GM18498 (cell line): ENCODE data around the gene OR52A5.
"Not testable (repeated sequence)": the region's sequence is repeated elsewhere in the genome, so short reads cannot be mapped to it uniquely, and the experiment has no call there.

Source experiments
- ATAC-seq: cut with Tn5 transposase; IDR thresholded peaks from one replicate; pipeline ENCODE4 v1.9.1; 2021; ENCODE audit warnings: mild to moderate bottlenecking, moderate library complexity; ENCODE audit not compliant: unreplicated experiment

The OR52A5 gene

DNA sequence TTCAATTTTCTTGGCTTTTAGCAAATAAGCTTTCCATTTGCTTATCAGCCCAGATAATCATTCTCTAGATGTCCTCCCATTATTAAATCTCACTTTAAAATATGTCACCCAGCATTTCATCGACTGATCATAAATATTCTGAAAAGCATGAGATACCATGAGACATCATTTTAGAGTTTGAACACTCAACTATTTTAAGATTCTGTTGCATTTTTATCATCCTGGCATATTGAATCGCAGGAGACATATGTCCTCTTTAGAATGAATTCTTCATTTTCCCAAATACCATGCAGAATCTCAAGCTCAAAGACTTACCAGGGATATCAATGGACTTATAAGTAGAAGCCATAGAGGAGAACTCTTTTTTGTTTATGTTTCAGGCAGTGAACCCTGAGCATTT, at the start of gene OR52A5:
Gene OR52A5 (minus strand): TSS at position 361 of the 400 bp plus-strand sequence. CDS start 5,714 bp downstream, outside the sequence.
- ATAC-seq: no peak

DNA sequence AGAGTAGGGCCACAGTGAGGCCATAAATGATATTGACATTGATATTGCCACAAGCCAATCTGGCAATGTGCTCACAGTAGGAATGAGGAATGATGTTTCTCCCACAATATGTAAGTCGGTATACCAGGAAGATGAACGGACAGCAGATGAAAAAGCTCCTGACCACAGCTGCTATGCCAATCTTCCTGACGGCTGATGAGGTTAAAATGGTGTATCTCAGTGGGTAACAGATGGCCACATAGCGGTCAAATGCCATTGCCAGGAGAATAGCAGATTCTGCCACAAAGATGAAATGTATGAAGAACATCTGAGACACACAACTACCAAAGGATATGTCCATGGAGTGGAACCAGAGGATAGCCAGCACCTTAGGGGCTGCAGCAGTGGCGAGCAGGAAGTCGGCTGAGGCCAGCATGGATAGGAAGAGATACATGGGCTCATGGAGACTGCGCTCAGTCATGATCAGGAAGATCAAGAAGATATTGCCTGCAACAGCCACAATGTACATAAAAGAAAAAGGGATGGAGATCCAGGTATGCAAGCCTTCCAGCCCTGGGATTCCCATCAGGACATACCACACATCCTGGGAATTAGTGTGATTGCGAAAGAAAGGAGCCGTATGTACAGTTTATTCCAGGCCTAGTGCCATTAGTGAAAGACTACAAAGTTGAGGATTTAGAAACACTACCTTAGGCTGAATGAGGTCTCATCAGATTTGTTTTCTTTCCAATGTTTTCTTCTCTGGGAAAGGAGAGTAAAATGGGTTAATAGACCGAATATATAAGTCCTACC, 40.1 kb upstream of the OR52A5 start:
- no peak for ATAC-seq

DNA sequence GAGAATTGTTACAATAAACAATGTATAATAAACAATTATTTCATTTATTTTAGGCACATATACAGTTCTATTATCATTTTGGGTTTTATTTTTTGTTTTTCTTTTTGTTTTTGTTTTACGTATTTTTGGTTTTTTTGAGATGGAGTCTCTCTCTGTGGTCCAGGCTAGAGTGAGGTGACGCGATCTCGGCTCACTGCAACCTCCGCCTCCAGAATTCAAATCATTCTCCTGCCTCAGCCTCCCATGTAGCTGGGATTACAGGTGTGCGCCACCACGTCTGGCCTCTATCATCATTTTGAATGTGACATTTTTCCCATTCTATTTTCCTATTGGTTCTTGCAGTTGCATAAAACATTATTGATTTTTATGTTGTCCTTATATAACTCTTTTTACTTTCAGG, 36.8 kb upstream of the OR52A5 start:
- no peak for ATAC-seq

- ATAC-seq: no peak
Measured at GRCh38 chr11:5171856-5172255, 33.7 kb upstream of the OR52A5 start.

DNA sequence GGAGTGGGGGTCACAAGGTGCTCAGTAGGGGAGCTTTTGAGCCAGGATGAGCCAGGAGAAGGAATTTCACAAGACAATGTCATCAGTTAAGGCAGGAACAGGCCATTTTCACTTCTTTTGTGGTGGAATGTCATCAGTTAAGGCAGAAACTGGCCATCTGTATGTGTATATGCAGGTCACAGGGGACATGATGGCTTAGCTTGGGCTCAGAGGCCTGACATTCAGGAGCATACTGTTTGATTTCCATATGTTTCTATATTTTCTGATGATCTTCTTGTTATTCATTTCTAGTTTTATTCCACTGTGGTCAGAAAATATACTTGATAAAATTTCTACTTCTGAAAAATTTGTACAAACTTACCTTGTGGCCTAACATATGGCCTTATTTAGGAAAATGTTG, 27.7 kb upstream of the OR52A5 start:
- ATAC-seq: not testable (repeated sequence)

DNA sequence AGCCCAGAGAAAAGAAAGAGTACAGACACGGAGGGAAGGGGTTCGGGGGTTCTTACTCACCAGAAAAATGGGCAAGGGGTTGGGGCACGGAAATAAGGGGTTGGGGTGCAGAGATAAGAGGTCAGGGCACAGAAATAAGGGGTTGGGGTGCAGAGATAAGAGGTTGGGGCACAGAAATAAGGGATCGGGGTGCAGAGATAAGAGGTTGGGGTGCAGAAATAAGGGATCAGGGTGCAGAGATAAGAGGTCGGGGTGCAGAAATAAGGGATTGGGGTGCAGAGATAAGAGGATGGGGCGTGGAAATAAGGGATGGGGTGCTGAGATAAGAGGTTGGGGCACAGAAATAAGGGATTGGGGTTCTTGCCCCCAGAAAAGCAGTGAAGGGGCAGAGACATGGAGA, 26.7 kb upstream of the OR52A5 start:
- ATAC-seq: not testable (repeated sequence)

DNA sequence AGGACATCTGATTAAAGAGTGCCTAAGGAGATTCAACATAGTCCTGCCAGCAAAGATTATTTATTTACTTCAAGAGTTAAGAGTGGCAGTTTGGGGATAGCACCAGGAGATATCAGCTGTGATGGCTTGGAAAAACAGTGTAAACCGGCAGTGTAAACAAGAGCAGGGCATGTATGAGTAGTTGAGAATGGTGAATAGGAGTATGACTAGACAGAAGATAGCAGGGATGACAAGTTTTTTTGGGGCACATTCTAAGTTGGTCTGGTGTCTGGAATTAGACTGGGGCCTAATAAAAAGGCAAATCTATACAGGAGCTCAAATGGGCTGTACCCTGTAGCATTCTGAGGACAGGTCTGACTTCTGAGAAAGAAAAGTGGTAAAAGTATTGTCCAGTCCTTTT, 22.9 kb upstream of the OR52A5 start:
- not testable (repeated sequence) for ATAC-seq

DNA sequence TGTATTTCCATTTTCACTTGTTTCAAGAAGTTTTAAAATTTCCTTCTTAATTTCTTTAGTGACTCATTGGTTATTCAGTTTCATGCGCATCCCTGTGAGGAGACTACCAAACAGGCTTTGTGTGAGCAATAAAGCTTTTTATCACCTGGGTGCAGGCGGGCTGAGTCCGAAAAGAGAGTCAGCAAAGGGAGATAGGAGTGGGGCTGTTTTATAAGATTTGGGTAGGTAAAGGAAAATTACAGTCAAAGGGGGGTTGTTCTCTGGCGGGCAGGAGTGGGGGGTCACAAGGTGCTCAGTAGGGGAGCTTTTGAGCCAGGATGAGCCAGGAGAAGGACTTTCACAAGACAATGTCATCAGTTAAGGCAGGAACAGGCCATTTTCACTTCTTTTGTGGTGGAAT, 22.1 kb upstream of the OR52A5 start:
- not testable (repeated sequence) for ATAC-seq

DNA sequence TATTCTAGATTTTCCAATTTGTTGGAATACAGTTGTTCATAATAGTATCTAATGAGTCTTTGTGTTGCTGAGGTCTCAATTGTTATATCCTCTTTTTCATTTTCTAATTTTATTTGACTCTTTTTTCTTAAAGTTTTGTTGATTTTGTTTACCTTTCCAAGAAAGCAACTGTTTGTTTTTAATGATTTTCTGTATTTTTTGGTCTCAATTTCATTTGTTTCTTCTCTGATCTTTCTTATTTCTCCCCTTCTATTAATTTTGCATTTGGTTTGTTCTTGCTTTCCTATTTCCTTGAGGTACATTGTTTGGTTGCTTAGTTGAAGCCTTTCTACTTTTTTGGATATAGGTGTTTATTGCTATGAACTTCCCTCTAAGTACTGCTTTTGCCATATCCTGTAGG, 21.6 kb upstream of the OR52A5 start:
- ATAC-seq: no peak

GRCh38 chr11:5154657-5155056, 16.5 kb upstream of the OR52A5 start, which contains the start of gene OR52A1:
Gene OR52A1 (minus strand): TSS chr11:5154757. CDS start chr11:5152369, 2,388 bp downstream.
- no peak for ATAC-seq

DNA sequence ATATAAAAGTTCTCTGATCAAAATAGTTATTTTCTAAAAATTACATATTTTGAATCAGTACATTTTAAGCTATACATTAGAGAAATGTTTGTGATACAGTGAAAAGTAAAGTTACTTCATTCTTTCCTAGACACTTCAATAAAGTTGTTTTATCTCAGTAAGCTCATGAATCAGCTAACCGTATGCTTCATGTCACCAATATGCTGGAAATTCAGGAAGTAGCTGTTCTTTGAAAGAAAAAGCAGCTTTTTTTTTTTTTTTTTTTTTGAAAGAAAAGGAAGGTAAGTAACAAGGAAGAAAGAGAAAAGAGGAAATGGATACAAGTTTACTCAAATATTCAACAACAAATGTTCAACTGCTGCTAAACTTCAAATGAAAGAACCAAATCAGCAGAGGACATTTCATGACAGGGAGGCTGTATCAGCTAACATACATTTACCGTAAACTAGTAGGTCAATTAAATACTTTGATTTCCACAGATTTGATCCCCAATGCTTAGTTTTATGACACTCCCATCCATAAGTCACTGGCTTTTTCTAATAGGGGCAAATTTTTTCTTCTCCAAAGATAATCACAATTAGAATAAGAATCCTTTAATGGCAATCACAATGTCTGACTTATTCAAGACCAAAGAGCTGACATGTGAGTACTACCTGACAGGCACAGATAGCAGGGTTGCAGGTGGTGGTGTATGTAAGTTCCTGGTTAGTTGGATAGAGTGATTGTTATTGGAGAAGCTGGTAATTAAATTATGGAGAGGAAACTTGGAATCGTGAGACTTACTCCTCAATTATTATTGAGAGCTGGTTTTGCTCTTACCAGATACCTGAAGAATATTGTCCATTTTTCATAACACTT, 15.6 kb upstream of the OR52A5 start:
- ATAC-seq: no peak

GRCh38 chr11:5151713-5152153, 13.6 kb upstream of the OR52A5 start:
- no peak for ATAC-seq

- not testable (repeated sequence) for ATAC-seq
Measured at GRCh38 chr11:5144206-5144605, 6.0 kb upstream of the OR52A5 start.

DNA sequence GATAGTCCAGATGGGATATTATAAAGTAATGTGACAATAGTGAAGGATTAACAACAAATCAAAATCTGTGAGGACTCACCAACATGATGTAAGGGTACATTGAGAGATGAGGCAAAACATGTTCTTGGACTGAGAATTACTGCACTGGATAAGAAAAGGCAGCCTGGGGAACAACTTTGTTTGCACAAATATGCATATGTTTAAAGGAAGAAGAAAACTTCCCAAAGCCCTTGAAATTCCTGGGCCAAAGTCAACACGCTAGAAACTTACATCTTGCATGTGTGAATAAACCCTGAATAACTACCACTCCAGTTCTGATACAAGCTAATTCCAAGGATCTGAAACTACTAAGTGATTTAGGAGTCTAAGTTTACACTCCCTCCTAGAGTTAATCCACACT, 1.1 kb downstream of the OR52A5 start:
- ATAC-seq: no peak

DNA sequence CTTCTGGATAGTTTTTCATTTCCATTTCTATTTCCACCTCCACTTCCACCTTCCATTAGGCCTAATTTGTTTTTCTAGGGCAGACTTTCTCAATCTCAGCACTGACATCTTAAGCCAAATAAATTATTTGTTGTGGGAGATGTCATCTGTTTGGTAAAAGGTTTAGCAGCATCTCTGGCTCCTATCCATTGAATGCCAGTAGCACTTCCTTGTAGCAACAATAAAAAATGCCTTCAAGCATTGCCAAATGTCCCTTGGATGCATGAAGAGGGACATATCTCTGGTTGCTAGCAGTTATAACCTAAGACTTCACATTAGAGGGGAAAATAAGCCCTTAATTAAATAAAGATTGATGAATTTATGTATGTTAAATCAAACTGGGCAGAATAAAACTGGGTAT, 1.9 kb downstream of the OR52A5 start:
- ATAC-seq: no peak

- ATAC-seq: no peak
Measured at GRCh38 chr11:5131584-5132335, 6.4 kb downstream of the OR52A5 start.

DNA sequence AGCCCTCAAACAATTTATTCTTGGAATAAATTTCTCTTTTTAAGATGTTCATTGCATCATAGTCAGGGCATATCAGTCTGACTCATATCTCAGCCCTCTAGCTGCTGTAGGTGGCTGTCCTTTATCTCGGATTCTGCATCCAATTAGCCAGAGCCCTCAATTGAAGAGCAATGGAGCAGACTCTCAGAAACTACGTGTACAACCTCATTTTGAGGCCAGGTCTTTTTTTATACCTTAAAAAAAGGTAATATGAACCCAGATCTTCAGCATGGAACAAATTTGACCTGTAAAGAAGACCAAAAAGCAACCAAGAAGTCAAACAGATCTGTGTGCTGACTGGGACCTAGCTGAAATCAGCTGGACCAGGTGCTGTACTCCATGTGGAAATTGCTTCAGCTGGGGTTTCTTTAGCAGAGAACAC, 8.7 kb downstream of the OR52A5 start:
- ATAC-seq: no peak

- ATAC-seq: no peak
Measured at GRCh38 chr11:5124891-5125620, 13.1 kb downstream of the OR52A5 start.

- ATAC-seq: peak; percentile 93
Measured at GRCh38 chr11:5123802-5124521, 14.2 kb downstream of the OR52A5 start.

GRCh38 chr11:5118893-5119292, 19.3 kb downstream of the OR52A5 start:
- ATAC-seq: no peak
